Activated CD4-positive, alpha-beta T cell treated with anti-CD3 and anti-CD28 coated beads, Interleukin-2, Interleukin-4, amounts not matched to agents 100 ng/mL and 50 ng/mL, durations not matched to agents 16 hours and 8 hours (primary cell): ENCODE results near the gene PKP3.
"Not testable (repeated sequence)": the region's sequence is repeated elsewhere in the genome, so short reads cannot be mapped to it uniquely, and the experiment has no call there.

Experiments used
- DNase-seq: peaks from one replicate; pipeline ENCODE4 v3.0.0-alpha.2; 2020; ENCODE audit warnings: low spot score

Gene PKP3

DNA sequence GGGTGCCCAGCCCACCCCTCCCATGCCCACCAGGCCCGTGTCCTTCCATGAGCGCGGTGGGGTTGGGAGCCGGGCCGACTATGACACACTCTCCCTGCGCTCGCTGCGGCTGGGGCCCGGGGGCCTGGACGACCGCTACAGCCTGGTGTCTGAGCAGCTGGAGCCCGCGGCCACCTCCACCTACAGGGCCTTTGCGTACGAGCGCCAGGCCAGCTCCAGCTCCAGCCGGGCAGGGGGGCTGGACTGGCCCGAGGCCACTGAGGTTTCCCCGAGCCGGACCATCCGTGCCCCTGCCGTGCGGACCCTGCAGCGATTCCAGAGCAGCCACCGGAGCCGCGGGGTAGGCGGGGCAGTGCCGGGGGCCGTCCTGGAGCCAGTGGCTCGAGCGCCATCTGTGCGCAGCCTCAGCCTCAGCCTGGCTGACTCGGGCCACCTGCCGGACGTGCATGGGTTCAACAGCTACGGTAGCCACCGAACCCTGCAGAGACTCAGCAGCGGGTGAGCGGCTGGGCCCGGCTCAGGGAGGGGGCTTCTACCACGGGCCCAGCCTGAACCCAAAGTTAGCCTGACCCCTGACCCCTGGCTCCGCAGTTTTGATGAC, 3.0 kb downstream of the PKP3 start:
- DNase-seq: peak; percentile 58

DNA sequence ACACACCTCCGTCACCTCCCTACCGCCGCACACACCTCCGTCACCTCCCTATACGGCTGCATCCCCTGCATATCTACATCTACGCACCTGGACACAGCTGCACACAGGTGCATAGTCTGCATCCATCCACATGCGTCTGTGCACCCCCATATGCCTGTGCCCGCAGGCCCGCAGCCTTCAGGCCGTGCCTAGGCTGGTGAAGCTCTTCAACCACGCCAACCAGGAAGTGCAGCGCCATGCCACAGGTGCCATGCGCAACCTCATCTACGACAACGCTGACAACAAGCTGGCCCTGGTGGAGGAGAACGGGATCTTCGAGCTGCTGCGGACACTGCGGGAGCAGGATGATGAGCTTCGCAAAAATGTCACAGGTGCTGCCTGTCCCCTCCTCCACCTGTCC, 4.8 kb downstream of the PKP3 start:
- no peak for DNase-seq

- no peak for DNase-seq
These were observed 5.8 kb downstream of the PKP3 start for GRCh38 chr11:399731-400211.

GRCh38 chr11:400241-400689, 6.3 kb downstream of the PKP3 start:
- DNase-seq: no peak

DNA sequence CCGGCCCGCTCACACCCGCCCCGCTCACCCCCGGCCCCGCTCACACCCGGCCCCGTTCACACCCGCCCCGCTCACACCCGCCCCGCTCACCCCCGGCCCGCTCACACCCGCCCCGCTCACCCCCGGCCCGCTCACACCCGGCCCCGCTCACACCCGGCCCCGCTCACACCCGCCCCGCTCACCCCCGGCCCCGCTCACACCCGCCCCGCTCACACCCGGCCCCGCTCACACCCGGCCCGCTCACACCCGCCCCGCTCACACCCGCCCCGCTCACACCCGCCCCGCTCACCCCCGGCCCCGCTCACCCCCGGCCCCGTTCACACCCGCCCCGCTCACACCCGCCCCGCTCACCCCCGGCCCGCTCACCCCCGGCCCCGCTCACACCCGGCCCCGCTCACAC, 7.2 kb downstream of the PKP3 start:
- not testable (repeated sequence) for DNase-seq

GRCh38 chr11:403021-403760, 9.2 kb downstream of the PKP3 start:
- no peak for DNase-seq

GRCh38 chr11:403761-404431, 9.9 kb downstream of the PKP3 start:
- no peak for DNase-seq

GRCh38 chr11:404551-405264, 10.7 kb downstream of the PKP3 start:
- no peak for DNase-seq

GRCh38 chr11:405323-405953, 11.4 kb downstream of the PKP3 start:
- no peak for DNase-seq

DNA sequence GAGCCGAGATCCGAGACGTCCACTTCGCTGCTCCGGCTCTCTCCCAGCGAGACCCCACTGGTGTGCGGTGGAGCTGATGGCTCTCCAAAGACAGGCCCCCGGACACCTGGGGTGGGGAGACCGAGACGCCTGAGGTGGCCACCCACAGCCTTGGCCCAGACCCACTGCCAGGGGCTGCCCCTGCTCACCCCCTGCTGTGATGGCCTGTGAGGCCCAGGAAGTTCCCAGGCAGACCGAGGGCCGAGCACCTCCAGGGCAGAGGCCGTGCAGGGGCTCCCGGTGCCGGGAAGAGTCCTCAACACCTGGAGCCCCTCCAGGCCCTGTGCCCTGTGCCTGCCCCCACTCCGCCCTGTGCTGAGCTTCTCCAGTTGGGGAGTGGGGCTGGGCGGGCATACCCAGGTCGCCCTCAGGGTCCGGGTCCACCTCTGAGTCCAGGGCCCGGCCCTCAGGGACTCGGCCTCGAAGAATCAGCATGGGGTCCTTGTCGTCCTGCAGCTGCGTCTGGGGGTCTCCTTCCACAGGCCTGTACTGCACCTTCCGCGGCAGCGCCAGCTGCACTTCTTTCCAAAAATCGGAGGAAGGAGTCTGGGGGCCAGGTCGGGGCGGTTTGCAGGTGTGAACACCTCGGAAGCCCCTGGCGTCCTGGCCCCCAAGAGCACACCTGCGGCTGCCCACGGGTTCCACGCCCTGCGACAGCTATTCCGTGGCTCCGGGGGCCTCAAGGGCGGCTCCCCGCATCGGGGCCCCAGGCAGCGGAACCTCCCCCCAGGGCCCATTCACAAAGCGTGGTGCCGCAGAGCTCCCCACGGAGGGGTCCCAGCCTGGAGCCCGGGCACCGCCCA, 12.2 kb downstream of the PKP3 start:
- no peak for DNase-seq

- DNase-seq: peak; percentile 87
These were observed 13.0 kb downstream of the PKP3 start for GRCh38 chr11:406796-407650.

GRCh38 chr11:407651-408123, 13.7 kb downstream of the PKP3 start:
- no peak for DNase-seq

DNA sequence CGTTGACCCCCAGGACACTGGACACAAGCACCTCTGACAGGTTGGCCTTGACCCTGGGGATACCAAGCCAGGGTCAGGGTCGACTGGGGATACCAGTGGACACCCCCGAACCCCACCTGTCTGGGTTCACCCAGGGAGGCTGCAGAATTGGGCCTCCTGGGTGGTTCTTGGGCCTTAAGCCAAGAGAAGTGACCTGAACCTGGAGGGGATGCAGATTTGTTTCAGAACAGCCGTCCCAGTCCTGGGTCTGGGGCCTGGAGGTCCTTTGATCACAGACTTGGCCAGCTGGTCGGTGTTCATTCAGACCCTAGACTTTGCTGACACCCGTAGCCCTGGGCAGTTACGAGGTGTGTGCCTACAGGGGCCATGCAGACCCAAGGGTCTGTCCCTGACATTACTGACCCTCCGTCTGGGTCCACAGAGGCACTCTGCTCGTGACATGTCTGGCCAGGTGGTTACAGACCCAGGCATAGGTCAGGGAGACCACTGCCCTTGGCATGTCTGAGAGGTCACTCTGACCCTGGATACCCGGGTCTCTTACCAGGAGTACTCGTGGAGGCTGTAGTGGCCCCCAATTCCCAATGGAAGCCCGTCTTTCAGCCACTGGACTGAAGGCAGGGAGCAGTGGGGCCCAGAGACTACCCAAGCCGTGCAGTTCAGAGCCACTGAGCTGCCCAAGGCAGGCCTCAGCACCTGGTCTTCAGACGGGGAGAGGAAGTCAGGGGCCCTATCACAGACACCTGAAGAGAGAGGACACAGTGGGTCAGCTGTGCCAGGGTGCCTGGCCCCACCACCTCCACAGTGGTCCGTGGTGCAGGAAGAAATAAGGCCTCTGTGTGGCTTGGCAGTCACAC, 14.4 kb downstream of the PKP3 start:
- no peak for DNase-seq

- no peak for DNase-seq
These were observed 15.1 kb downstream of the PKP3 start for GRCh38 chr11:409008-409599.

GRCh38 chr11:409600-410483, 15.8 kb downstream of the PKP3 start:
- no peak for DNase-seq

DNA sequence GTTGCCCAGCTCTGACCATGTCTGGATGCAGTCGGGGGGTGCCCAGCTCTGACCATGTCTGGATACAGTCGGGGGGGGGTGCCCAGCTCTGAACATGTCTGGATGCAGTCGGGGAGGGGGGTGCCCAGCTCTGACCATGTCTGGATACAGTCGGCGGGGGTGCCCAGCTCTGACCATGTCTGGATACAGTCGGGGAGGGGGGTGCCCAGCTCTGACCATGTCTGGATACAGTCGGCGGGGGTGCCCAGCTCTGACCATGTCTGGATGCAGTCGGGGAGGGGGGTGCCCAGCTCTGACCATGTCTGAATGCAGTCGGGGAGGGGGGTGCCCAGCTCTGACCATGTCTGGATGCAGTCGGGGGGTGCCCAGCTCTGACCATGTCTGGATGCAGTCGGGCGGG, 16.7 kb downstream of the PKP3 start:
- not testable (repeated sequence) for DNase-seq

GRCh38 chr11:411520-411919, 17.5 kb downstream of the PKP3 start:
- not testable (repeated sequence) for DNase-seq
